CD4-positive, alpha-beta T cell treated with Interleukin-15 for 1 hour (primary cell): ENCODE measurements around the gene BCL10.

Experiments used
- DNase-seq: peaks from one replicate; pipeline ENCODE4 v3.0.0-alpha.2; 2020

Gene BCL10

GRCh38 chr1:85276215-85276977 lies at the start of gene BCL10:
Gene BCL10 (minus strand): TSS chr1:85276632. CDS start chr1:85276352, 280 bp downstream.
- DNase-seq = peak; percentile 99

DNA sequence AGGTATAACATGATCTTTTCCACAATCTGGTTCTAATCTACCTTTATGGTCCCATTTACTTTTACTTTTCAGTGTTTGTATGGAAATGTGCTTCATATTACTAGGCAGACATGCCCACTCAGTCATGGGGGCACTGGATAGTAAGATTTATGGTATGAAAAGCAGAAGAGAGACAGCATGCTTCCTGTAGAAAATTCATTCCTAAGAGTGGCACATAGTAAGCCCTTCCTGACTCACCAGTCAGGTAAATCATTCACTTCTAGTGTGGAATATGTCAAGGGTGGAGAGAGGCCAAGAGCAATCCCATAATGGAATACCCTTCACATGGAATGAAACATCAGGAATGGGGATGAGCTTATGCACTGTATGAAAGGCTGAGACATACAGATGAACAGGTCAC lies 49.5 kb upstream of the BCL10 start:
- no peak for DNase-seq

- no peak for DNase-seq
Observed at GRCh38 chr1:85323770-85324169, 47.3 kb upstream of the BCL10 start.

- no peak for DNase-seq
Observed at GRCh38 chr1:85322655-85323054, 46.2 kb upstream of the BCL10 start.

GRCh38 chr1:85321237-85321964 lies 45.0 kb upstream of the BCL10 start:
- DNase-seq = no peak

DNA sequence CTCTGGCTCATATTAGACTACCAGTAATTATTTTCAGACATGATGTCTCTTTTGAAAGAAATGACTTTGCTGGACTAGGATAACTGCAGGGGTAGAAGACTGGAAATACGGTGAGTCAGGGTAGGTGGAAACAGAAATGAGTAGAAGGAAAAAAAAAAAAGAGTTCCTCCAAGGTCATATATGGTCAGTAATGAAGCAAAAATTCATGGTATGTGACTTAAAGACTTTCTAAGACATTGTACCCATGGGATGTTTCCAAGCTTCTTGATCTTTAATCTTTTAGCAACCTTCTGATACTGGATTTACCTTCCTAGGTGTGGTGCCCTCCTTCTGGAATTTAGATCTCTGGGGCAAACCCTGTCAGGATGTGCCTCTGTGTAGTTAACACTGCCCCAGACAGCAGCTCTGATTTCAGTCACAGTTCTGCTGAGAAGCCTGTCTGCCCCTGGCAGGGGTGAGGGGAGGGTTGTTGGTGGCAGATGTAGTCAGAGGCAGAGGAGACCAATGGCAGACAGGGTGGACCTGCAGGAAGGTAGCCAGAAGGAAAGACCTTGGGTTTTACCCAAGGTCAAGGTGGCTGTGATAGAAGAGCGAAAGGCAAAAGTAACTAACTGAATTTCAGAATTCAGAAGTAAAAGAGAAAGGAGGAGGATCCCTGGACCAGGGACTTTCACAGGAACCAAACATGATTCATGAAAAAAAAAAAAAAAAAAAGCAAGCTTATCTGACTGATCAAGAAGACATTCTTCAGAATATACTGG lies 44.1 kb upstream of the BCL10 start:
- no peak for DNase-seq

- no peak for DNase-seq
Observed at GRCh38 chr1:85319931-85320330, 43.5 kb upstream of the BCL10 start.

GRCh38 chr1:85319491-85319890 lies 43.1 kb upstream of the BCL10 start:
- DNase-seq = no peak

- DNase-seq = no peak
Observed at GRCh38 chr1:85318217-85318616, 41.8 kb upstream of the BCL10 start.

- DNase-seq = no peak
Observed at GRCh38 chr1:85317560-85317959, 41.1 kb upstream of the BCL10 start.

DNA sequence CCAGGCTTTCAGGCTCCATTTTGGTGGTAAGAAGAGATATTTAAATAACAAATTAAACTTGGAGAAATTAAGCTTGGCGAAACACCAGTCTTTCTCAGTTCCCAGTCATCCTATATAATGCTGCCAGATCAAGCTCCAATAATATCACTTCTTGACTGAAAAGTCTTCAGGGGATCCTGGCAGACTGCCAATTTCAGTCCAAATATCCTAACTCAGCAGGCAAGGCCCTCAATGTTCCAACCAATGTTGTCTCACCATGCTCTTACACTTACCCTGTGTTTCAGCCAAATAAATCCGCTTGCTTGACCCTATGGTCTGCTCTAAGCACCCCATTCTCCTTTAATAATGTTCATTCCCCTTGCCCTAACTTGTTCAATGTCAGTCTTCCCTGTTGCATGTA lies 39.9 kb upstream of the BCL10 start:
- no peak for DNase-seq

- DNase-seq = no peak
Observed at GRCh38 chr1:85315789-85316188, 39.4 kb upstream of the BCL10 start.

- DNase-seq = no peak
Observed at GRCh38 chr1:85314726-85315125, 38.3 kb upstream of the BCL10 start.

DNA sequence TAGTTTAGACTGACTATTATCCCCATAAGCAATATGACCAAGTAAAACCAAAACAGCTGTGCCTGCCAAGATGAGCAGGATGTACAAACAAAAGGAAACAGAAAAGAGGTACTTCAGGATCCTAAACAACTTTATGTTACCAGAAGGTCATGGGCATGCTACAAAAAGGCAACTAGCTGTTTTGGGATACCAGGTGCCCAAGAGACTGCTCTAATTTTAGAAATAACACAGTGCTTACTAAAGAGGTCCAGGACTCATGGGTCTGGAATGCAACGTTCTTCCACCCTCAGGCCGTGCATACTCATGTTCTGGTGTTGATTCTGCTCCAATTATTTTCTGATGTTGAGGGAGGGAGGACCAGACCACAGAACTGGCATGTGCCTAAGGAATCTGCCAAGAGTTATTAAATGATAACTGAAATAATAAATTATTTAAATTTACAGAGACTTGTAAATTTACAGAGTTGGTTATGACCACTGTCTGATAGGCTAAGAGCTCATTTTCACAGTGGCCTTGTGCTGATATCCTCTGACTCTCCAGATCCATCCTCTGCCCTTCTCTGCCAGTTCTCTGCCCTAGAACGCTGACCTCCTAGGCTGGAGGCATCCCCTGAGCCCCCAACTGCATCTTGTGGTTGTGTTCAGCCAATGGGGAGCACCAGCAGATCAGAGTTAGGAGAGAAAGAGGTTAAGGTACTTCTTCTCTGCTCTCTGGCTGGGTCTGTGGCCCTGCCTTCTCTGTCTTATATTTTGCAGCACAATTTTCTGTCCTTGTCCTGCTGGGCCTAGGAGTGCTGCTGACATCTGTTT lies 37.7 kb upstream of the BCL10 start:
- no peak for DNase-seq

GRCh38 chr1:85311818-85312217 lies 35.4 kb upstream of the BCL10 start:
- DNase-seq = no peak

- no peak for DNase-seq
Observed at GRCh38 chr1:85308833-85309350, 32.5 kb upstream of the BCL10 start.

GRCh38 chr1:85307987-85308832 lies 31.8 kb upstream of the BCL10 start:
- peak; percentile 52 for DNase-seq

- DNase-seq = no peak
Observed at GRCh38 chr1:85306236-85306635, 29.8 kb upstream of the BCL10 start.

DNA sequence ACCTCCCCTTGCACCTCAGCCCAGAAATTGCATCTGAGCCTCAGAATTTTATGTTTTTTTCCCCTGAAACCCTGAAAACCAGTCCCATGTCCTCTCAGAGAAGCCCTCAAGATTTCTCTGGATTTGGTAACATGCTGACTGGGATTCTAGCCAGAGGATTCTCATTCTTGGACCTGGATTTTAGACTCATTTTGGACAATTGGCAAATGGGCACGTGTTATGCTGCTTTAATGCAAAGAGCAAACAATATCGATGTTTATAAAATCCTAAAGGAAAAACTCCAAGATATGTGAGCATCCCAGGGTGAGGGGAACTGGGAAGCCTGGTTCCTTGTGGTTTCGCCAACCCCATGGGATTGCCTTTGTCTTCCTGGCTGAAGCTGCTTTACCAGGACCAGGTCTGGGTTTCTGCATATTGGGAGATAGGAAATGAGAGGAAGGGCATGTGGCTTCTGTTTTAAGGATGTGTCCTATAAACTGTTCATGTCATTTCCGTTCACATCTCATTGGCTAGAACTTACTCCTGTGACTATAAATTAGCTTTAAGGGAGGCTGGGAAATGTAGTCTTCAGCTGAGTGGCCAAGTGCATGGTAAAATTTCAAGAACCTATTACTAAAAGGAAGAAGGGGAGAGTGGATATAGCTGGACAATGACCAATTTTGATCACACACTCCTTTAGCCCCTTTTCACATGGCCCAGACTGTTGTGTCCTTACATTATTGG lies 27.2 kb upstream of the BCL10 start:
- DNase-seq = no peak

- DNase-seq = no peak
Observed at GRCh38 chr1:85300140-85300539, 23.7 kb upstream of the BCL10 start.
